Progenitor cell of endocrine pancreas (in vitro differentiated cells): ENCODE data around the gene GSTO2. TPM values are rescaled to one million over a fixed set of nuclear protein-coding genes. Genes with fewer than 3 reads are reported as not detected.

Experiments
- DNase-seq: peaks from one replicate; pipeline ENCODE4 v3.0.0; 2021; ENCODE audit warnings: low spot score; ENCODE audit not compliant: unreplicated experiment
- H3K27ac Mint-ChIP-seq: 2 replicates; pipeline ENCODE4 v1.8.0; 2021; ENCODE audit warnings: mild to moderate bottlenecking, moderate library complexity, mixed read lengths
- H3K27me3 Mint-ChIP-seq: 2 replicates; pipeline ENCODE4 v1.8.0; 2021; ENCODE audit warnings: mixed read lengths
- H3K36me3 Mint-ChIP-seq: 2 replicates; pipeline ENCODE4 v1.8.0; 2022; ENCODE audit warnings: mixed read lengths; ENCODE audit not compliant: insufficient read depth
- H3K4me1 Mint-ChIP-seq: 2 replicates; pipeline ENCODE4 v1.8.0; 2021; ENCODE audit warnings: low read depth, mixed read lengths
- H3K4me3 Mint-ChIP-seq: 2 replicates; pipeline ENCODE4 v1.8.0; 2021; ENCODE audit warnings: low read depth, mild to moderate bottlenecking, moderate library complexity, mixed read lengths
- H3K9me3 Mint-ChIP-seq: 2 replicates; pipeline ENCODE4 v1.8.0; 2021; ENCODE audit warnings: low read depth, mixed read lengths
- total RNA-seq: library from RNA; stranded (reverse); gene quantifications from 2 replicates; pipeline ENCODE4 v1.2.1, GENCODE V29; 2021
- TF ChIP-seq, protein P1 (sequence below): fragments of 200-600 bp; sonication (generic); IDR thresholded peaks from one replicate; pipeline ENCODE4 v1.5.0; 2021; ENCODE audit warnings: antibody characterized with exemption, mild to moderate bottlenecking; ENCODE audit not compliant: unreplicated experiment

Gene GSTO2
- total RNA-seq, 1 donor from 2014 or later, result 9.8 TPM

DNA sequence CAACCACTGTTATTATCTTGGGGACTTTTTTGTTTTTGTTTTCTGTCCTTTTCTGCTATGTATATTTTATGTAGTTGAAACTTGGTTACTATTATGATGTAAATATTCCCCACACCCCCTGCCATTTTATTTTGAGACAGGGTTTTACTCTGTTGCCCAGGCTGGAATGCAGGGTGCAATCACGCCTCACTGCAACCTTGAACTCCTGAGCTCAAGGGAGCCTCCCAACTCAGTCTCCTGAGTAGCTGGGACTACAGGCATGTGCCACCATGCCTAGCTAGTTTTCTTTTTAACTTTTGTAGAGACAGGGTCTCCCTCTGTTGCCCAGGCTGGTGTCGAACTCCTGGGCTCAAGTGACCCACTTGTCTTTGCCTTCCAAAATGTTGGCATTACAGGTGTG is 18.0 kb downstream of the GSTO2 start:
- Mint-ChIP-seq H3K9me3 (no peaks in the 10 kb centered on the region), H3K36me3 (no peaks in the 10 kb centered on the region), H3K27me3 (peaks cover 11% of the 10 kb centered on the region), H3K27ac (no peak overlapping the region), H3K4me1 (no peaks in the 10 kb centered on the region), H3K4me3 (no peak overlapping the region)
- TF ChIP-seq, protein P1, sequence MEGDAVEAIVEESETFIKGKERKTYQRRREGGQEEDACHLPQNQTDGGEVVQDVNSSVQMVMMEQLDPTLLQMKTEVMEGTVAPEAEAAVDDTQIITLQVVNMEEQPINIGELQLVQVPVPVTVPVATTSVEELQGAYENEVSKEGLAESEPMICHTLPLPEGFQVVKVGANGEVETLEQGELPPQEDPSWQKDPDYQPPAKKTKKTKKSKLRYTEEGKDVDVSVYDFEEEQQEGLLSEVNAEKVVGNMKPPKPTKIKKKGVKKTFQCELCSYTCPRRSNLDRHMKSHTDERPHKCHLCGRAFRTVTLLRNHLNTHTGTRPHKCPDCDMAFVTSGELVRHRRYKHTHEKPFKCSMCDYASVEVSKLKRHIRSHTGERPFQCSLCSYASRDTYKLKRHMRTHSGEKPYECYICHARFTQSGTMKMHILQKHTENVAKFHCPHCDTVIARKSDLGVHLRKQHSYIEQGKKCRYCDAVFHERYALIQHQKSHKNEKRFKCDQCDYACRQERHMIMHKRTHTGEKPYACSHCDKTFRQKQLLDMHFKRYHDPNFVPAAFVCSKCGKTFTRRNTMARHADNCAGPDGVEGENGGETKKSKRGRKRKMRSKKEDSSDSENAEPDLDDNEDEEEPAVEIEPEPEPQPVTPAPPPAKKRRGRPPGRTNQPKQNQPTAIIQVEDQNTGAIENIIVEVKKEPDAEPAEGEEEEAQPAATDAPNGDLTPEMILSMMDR, result no peak
- DNase-seq, result no peak

DNA sequence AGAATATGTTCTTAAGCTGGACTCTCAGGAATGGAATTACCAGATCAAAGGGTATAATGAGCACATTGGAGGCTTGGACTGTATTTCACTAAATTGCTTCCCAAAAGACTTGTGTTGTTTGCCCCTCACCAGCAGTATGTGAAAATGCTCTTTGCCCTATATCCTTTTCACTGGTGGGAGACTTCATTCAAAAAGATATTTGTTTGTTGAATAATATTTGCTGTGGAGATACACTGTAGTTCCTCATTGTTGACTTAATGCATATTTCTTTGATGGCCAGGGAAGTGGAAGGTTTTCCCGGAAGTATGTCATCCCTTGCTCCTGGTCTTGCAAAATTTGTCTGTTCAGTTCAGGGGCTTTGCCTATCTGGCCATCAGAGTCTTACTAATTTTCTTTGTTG is 19.4 kb downstream of the GSTO2 start:
- H3K27ac Mint-ChIP-seq, result no peak overlapping the region
- no peaks in the 10 kb centered on the region for H3K9me3 Mint-ChIP-seq
- DNase-seq, result no peak
- TF ChIP-seq, protein P1, result no peak
- H3K27me3 Mint-ChIP-seq, result peaks cover 14% of the 10 kb centered on the region
- no peaks in the 10 kb centered on the region for H3K36me3 Mint-ChIP-seq
- H3K4me1 Mint-ChIP-seq, result no peaks in the 10 kb centered on the region
- no peak overlapping the region for H3K4me3 Mint-ChIP-seq

DNA sequence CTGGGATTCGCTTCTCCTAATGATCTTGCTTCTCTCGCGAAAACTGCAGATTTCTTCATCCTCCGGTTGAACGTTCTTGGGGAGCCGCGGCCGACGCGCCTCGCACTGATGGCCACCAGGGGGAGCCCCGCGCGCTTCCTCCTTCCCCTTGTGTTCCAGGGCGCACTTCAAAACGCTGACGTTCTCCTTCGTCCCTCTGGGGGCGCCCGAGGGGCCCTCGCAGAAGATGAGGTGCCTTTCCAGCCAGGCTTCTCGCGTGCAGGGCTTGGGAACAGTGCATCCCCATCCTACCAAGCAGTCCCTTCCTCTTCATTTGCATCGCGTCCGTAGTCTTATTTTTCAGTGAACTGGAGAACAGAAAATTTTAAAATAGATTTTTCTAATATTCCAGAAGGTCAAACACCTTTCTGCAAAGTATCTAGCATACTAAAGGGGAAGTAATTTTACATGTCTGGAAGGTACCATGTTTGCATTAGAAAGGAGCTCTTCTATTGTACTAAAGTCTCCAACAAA is 22.5 kb downstream of the GSTO2 start:
- peak; percentile 83 for DNase-seq
- peaks cover 14% of the 10 kb centered on the region for H3K27me3 Mint-ChIP-seq
- H3K9me3 Mint-ChIP-seq, result no peaks in the 10 kb centered on the region
- TF ChIP-seq, protein P1, result peak; percentile 100
- no peaks in the 10 kb centered on the region for H3K4me1 Mint-ChIP-seq
- H3K27ac Mint-ChIP-seq, result no peak overlapping the region
- no peaks in the 10 kb centered on the region for H3K36me3 Mint-ChIP-seq
- no peak overlapping the region for H3K4me3 Mint-ChIP-seq

DNA sequence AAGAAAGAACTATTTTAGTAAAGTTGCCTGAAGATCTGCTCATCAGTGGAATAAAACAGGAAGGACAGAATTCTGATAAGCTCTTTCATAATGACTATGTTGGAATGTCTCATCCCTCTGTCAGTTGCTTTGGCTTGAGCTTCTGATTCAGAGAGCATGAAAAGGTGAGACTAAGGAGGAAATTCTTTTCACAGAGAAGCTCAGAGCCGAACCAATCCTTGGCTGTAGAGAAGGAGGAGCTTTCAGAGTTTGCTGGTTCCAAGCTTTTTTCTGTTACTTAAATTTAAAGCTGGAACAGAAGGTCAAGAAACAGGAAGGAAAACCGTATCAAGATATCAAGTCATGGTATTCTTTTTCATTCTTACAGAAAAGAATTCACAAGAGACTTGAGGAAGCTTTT is 24.0 kb downstream of the GSTO2 start:
- H3K4me3 Mint-ChIP-seq, result no peak overlapping the region
- H3K4me1 Mint-ChIP-seq, result no peaks in the 10 kb centered on the region
- no peak overlapping the region for H3K27ac Mint-ChIP-seq
- no peak for DNase-seq
- no peaks in the 10 kb centered on the region for H3K9me3 Mint-ChIP-seq
- no peaks in the 10 kb centered on the region for H3K36me3 Mint-ChIP-seq
- TF ChIP-seq, protein P1, result no peak
- peaks cover 14% of the 10 kb centered on the region for H3K27me3 Mint-ChIP-seq

DNA sequence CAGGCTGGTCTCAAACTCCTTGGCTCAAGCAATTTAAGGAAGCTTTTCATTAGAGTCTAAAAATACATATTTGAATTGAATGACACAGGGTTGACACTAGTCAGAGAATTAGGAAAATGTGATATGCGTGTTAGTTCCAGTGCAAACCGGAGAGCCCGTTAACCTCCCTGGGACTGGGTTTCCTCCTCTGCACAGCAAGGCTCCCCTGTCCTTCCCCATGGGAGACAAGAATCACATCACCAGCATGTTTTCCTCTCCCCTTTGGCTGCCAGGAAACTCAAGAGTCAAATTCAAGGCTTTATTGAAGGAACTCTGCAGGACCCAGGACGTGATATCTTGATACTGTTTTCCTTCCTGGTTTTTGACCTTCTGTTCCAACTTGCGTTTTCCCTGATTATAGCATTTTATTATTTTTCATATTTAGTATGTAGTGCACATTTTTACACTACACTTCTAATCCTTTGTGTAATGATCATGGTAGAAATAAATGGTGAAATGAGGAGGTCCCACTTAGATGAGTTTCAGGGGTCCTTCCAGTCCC is 24.9 kb downstream of the GSTO2 start:
- Mint-ChIP-seq H3K36me3 (no peaks in the 10 kb centered on the region), H3K27me3 (peaks cover 14% of the 10 kb centered on the region), H3K9me3 (no peaks in the 10 kb centered on the region), H3K4me3 (no peak overlapping the region), H3K4me1 (no peaks in the 10 kb centered on the region), H3K27ac (no peak overlapping the region)
- TF ChIP-seq, protein P1, result no peak
- DNase-seq, result no peak
